NCI-H524 (cell line): ENCODE data around the gene FGF14.
"Not testable (repeated sequence)": the region's sequence is repeated elsewhere in the genome, so short reads cannot be mapped to it uniquely, and the experiment has no call there.

ENCODE experiments used
- DNase-seq, 2 experiments: peaks; one replicate each; lab custom pipeline; 2025; lab: John Stamatoyannopoulos, UW

Gene FGF14

GRCh38 chr13:101868585-101869469 lies 533.0 kb downstream of the FGF14 start:
- no peak for DNase-seq

- DNase-seq = no peak
Measured at GRCh38 chr13:101866889-101867581, 534.8 kb downstream of the FGF14 start.

GRCh38 chr13:101858860-101859259 lies 543.0 kb downstream of the FGF14 start:
- DNase-seq = peak in 1 of 2 experiments; percentile 3

GRCh38 chr13:101846701-101847100 lies 555.1 kb downstream of the FGF14 start:
- no peak for DNase-seq

GRCh38 chr13:101846249-101846648 lies 555.6 kb downstream of the FGF14 start:
- DNase-seq = no peak

GRCh38 chr13:101845245-101846020 lies 556.4 kb downstream of the FGF14 start:
- no peak for DNase-seq

GRCh38 chr13:101841698-101842097 lies 560.1 kb downstream of the FGF14 start:
- no peak for DNase-seq

GRCh38 chr13:101838323-101838722 lies 563.5 kb downstream of the FGF14 start:
- no peak for DNase-seq

- not testable (repeated sequence) for DNase-seq
Measured at GRCh38 chr13:101837778-101838177, 564.1 kb downstream of the FGF14 start.

- no peak for DNase-seq
Measured at GRCh38 chr13:101837288-101837687, 564.6 kb downstream of the FGF14 start.

GRCh38 chr13:101835920-101836319 lies 565.9 kb downstream of the FGF14 start:
- DNase-seq = no peak

- DNase-seq = no peak
Measured at GRCh38 chr13:101833671-101834070, 568.2 kb downstream of the FGF14 start.

GRCh38 chr13:101830035-101830434 lies 571.8 kb downstream of the FGF14 start:
- DNase-seq = no peak

GRCh38 chr13:101829484-101829883 lies 572.4 kb downstream of the FGF14 start:
- DNase-seq = no peak

GRCh38 chr13:101828119-101828518 lies 573.7 kb downstream of the FGF14 start:
- no peak for DNase-seq

- no peak for DNase-seq
Measured at GRCh38 chr13:101817898-101818297, 584.0 kb downstream of the FGF14 start.

GRCh38 chr13:101811881-101812280 lies 590.0 kb downstream of the FGF14 start:
- DNase-seq = no peak

- no peak for DNase-seq
Measured at GRCh38 chr13:101811284-101811839, 590.5 kb downstream of the FGF14 start.

GRCh38 chr13:101799196-101799595 lies 602.7 kb downstream of the FGF14 start:
- DNase-seq = no peak

- no peak for DNase-seq
Measured at GRCh38 chr13:101798437-101798836, 603.4 kb downstream of the FGF14 start.

GRCh38 chr13:101795460-101795859 lies 606.4 kb downstream of the FGF14 start:
- DNase-seq = no peak

- no peak for DNase-seq
Measured at GRCh38 chr13:101795025-101795424, 606.8 kb downstream of the FGF14 start.
